HG03457 (cell line): ENCODE measurements around the gene SIGLEC5.

Experiments used
- ATAC-seq: cut with Tn5 transposase; IDR thresholded peaks from one replicate; pipeline ENCODE4 v1.9.1; 2021; ENCODE audit warnings: moderate number of reproducible peaks; ENCODE audit not compliant: unreplicated experiment

The SIGLEC5 gene

DNA sequence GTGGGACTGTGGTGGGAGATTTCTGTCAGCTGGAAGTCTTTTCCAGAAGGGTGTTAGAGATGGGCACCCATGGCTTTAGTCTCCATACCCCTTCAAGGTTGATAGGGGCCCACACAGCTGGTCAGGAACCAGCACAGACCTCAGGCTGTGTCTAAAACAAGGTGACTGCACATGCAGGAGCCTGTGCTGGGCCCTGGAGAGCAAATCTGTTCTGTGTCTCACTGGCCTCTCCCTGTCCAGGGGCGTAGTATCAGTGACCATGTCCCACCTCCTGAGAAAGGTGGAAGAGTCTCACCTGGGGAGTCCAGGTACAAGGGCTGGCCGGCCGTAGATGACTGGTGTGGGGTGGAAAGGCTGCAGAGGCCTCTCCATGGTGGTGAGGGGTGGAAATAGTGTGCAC is 39.8 kb downstream of the SIGLEC5 start:
- ATAC-seq, result no peak

DNA sequence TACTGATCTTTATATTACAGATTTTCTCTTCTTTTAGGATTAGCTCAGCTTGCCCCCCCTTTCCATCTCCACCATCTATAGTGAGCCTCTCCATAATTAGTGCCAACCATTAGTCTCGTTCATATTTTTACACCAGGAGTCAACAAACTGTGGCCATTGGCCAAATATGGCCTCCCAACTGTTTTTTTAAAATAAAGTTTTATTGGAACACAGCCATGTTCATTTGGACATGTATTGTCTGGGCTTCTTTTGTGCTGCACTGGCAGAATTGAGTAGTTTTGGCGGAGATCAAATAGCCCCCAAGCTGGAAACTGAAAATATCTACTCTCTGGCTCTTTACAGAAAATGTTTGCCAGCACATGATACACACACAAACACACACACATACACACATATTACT is 40.7 kb downstream of the SIGLEC5 start:
- ATAC-seq, result no peak

DNA sequence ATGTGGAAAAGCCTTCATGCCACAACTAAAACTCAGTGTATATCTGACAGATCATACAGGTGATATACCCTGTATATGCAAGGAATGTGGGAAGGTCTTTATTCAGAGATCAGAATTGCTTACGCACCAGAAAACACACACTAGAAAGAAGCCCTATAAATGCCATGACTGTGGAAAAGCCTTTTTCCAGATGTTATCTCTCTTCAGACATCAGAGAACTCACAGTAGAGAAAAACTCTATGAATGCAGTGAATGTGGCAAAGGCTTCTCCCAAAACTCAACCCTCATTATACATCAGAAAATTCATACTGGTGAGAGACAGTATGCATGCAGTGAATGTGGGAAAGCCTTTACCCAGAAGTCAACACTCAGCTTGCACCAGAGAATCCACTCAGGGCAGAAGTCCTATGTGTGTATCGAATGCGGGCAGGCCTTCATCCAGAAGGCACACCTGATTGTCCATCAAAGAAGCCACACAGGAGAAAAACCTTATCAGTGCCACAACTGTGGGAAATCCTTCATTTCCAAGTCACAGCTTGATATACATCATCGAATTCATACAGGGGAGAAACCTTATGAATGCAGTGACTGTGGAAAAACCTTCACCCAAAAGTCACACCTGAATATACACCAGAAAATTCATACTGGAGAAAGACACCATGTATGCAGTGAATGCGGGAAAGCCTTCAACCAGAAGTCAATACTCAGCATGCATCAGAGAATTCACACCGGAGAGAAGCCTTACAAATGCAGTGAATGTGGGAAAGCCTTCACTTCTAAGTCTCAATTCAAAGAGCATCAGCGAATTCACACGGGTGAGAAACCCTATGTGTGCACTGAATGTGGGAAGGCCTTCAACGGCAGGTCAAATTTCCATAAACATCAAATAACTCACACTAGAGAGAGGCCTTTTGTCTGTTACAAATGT is 42.7 kb downstream of the SIGLEC5 start:
- ATAC-seq, result no peak

DNA sequence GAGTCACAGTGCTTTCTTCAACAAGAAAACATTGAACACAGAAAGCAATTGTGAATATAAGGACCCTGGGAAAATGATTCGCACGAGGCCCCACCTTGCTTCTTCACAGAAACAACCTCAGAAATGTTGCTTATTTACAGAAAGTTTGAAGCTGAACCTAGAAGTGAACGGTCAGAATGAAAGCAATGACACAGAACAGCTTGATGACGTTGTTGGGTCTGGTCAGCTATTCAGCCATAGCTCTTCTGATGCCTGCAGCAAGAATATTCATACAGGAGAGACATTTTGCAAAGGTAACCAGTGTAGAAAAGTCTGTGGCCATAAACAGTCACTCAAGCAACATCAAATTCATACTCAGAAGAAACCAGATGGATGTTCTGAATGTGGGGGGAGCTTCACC is 43.4 kb downstream of the SIGLEC5 start:
- ATAC-seq, result no peak

DNA sequence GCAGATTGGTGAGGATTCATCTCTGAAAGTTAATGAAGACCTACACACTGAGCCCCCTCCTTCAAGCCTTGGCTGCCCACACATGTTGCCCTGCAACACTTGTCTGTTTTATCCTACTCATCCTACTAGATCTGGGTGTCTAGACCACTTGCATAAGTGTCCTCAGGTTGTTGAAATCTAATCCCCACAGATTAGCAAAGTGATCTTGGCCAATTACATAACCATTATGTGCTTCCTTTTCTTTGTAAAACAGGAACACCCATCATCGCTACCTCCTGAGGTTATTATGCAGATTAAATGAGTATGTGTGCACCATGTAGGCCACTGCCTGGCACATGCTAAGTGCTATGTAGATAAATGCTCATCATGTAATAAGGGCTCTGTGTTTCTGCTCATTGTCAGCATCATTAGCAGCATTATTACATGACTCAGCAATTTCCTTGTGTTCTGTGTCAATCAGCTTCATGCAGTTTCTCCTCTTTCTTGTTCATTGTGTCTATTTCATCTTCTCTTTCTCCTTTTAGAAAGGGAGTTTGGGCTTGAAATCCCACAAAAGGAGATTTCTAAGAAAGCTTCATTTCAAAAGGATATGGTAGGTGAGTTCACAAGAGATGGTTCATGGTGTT is 44.0 kb downstream of the SIGLEC5 start:
- ATAC-seq, result no peak

DNA sequence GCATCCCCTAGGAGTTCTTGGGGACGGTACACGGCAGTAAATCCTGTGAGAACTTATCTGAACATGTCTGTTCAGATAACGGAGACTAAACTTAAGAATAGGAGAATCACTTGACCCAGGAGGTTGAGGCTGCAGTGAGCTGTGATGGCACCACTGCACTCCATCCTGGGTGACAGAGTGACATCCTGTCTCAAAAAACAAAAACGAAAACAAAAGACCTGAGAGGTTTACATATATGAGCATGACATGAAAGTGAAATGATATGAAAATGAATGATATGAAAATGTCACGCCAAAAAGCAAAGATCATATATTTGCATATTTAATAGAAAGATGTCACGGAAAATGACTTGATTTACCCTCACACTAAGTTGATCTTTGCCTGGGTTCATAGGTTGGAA is 53.4 kb downstream of the SIGLEC5 start:
- ATAC-seq, result no peak

DNA sequence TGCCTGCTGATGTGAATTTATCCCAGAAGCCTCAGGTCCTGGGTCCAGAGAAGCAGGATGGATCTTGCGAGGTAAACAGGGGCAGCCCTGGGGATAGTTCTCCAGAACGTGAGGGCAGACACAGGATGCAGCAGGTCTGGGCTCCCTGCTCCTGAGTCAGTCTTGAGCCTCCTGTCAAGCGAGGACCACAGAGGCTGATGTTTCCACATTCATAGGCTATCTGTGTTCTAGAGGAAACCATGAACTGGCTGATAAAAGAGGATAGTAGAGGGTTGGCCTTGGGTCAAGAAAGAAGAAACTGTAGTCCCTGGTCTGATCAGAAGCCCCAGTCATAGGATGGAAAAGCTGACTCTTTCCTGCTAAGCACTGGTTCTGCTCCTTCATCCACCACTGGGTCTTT is 56.9 kb downstream of the SIGLEC5 start:
- ATAC-seq, result no peak

DNA sequence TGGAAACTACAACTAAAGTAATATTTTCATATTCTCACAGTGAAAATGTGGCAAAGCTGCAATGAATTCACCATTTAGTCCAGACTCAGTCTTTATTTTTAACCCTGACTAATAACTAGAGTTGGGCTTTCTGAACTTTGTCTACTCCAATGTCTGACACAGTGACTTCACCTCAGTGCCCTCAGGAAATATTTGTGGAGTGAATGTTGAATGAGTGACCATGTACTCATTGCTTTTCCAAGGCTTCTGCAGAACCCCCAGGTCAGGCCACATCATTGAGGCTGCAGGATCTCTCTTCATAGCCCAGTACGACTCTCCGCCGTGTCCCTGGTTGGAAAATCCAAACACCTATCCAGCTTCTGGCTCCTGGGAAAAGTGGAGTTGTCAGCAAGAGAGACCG is 57.3 kb downstream of the SIGLEC5 start:
- ATAC-seq, result no peak

DNA sequence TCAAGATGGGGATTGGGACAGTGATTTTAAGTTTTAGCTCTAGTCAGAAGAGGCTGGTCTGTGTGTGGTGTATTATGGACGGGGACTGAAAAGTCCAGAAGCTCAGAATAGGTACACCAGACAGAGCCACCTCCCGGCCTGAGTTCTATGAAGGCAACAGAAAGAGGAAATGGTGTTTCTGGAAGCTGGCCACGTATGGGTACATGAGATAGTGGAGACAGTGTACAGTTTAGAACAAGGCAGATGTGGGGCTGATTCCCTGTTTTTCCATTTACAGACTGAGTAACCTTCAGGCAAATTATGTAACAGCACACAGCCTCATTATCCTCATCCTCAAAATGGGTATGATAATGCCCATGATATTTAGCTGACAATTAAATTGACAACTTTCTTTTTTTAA is 57.8 kb downstream of the SIGLEC5 start:
- ATAC-seq, result no peak

DNA sequence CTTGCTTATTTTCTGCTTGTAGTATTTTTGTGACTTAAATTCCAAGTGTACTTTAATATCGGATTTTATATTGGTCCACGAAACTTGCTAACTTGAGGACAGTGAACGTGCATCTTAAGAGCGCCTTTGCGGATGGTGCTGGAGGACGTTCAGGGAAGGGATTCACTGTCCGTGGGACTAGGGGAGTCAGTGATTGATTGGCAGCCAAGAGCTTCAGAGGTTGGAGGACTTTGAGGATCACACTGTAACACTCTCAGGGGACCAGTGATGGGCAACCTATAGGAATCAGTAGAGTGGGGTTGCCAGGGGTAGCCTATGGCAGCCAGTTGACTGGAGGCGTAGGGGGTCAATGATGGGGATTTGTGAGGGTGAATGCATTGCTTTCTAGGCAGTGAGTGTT is 58.6 kb downstream of the SIGLEC5 start:
- ATAC-seq, result no peak

DNA sequence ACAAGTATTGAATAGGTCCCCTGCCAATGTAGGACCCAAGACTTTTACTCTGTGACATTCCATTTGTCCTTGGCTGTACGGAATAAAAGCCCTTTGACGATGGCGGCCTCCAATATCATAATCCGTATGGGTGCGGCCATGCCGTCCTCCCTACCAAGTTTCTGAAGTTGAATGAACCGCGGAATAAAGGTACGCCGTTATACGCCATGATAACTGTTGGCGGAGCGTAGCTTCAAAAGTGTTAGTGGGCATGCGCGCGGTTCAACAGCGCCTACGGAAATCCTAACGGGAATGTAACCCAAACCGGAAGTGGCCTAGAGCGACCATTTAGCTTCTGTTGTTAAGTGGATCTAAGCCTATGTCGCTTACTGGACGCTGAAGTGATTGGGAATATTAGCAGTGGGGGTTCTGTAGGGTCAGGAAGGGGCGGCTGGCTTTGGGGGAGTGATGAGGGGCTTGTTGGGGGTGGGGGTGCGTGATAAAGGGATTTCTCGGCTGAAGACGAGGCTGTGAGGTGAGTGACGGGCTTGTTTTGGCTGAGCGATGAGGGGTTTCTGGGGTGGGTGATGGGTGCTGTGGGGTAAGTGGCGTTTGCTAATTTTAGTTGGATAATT is 59.1 kb downstream of the SIGLEC5 start, which contains the start of gene ZNF175:
Gene ZNF175, plus strand, starts transcription at position 322 of the 614 bp plus-strand sequence. CDS start 2,047 bp downstream, outside the sequence.
- no peak for ATAC-seq

DNA sequence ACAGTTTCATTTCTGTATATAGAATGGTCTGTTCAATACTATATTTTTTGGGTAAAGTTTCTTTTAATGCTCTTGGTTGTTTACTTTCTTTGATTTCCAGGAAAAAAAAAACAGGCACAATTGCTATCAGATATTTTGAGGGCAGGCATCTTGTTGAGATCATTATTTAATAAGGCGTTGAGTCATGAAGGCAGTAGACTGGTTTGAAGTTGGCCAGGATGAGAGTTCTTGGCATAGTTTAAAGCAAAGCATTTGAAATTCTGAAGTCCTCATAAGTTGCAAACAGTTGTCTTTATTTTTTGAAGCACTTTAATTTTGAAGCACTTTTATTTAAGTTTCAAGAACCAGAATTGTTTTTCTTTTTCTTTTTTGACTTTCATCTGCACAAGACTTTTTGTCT is 61.7 kb downstream of the SIGLEC5 start:
- ATAC-seq, result no peak

DNA sequence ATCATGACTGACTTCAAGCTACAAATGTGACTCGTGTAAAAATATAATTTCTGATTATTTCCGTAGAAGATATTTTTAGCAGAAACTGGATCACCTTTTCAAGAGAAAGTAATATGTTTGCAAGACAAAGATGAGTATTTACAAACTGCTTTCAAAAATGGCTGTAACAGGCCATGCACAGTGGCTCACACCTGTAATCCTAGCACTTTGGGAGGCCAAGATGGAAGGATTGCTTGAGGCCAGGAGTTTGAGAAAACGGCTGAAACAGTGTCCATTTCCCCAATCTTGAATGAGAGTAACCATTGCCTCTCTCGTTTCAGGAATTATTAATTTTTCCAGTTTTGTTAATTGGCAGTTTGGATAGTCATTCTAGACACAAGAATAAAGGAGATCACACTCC is 62.6 kb downstream of the SIGLEC5 start:
- ATAC-seq, result no peak

DNA sequence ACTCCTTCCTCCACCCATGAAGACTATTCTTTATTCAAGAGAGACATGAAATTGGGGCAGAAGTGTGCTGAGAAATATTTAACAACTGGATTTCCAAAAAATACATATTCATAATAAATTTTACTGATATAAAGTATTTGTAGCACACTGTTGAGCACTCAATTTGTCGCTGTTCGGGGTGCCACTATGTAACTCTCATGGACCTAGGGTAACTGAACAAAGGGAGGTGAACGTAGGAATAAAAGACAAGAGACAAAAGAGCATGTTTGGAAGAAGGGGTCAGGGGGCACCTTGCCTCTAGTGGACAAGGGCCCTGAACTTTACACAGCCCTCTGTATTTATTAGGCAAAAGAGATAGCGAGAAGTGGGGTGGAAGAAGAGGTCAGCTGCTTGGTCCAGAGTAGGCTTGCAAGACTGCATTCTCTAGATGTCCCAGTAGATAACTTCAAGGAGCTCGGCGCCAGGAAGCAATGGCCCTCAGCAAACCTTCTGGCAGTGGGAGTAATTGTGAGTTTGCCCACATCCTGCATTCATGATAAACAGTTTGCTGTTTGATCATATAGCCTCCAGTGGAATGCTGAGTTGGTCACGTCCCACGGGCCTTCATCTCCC is 63.6 kb downstream of the SIGLEC5 start:
- no peak for ATAC-seq

DNA sequence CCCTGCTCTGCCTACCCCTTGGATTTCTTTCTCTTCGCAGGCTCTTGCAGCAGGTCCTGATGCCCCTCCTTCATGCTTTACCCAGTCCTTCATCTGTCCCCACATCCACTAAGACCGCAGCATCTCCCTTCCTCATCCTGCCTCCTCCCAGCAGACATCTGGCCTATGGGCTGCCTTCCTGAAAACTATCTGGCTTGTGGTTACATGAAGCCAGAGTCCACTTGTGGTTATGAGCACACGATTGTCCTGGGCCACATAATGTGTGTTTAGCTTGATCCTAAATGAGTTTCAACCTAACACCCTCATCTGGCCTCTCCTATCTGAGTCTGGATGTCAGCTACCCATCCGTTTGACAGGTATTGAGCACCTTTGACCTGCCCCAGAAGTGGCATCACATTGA is 64.6 kb downstream of the SIGLEC5 start:
- ATAC-seq, result no peak

DNA sequence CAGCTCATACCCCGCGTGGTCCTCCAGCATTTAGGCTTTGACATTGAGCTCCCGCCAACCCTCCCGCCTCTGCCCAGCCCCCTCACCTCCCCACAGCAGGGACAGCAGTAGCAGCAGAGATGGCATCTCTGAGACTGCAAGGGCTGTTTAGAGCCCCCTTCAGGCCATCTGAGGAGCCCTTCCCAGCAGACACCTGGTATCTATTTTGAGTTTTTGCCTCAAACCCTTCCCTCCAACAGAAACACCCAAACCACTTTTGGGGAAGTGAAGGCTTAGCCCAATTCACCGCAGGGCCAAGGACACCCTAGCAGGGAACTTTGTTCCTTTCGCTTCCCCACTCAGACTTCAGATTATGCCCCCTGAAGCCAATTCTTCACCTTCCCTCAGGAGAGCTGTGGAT is 65.4 kb downstream of the SIGLEC5 start:
- no peak for ATAC-seq
